Colon (tissue), 2 donors: ENCODE measurements around the gene OPRM1.
"Not testable (repeated sequence)": the region's sequence is repeated elsewhere in the genome, so short reads cannot be mapped to it uniquely, and the experiment has no call there.

Experiments used
- FAIRE-seq: peaks from 2 replicates; lab custom pipeline; 2012; peaks lifted over from hg19 to GRCh38; lab: Jason Lieb, UNC
- donor health status: control.
- donor health status: control.

Gene OPRM1

GRCh38 chr6:154206996-154207395 lies 168.0 kb downstream of the OPRM1 start:
- no peak for FAIRE-seq

GRCh38 chr6:154209555-154209954 lies 170.5 kb downstream of the OPRM1 start:
- FAIRE-seq: no peak

GRCh38 chr6:154210678-154211077 lies 171.6 kb downstream of the OPRM1 start:
- no peak for FAIRE-seq

GRCh38 chr6:154213782-154214181 lies 174.7 kb downstream of the OPRM1 start:
- FAIRE-seq: no peak

GRCh38 chr6:154218301-154218700 lies 179.3 kb downstream of the OPRM1 start:
- no peak for FAIRE-seq

- no peak for FAIRE-seq
These were observed 179.7 kb downstream of the OPRM1 start for GRCh38 chr6:154218787-154219186.

- no peak for FAIRE-seq
These were observed 180.2 kb downstream of the OPRM1 start for GRCh38 chr6:154219250-154219649.

GRCh38 chr6:154222716-154223115 lies 183.7 kb downstream of the OPRM1 start:
- no peak for FAIRE-seq

GRCh38 chr6:154223296-154223695 lies 184.3 kb downstream of the OPRM1 start:
- FAIRE-seq: no peak

GRCh38 chr6:154226461-154226860 lies 187.4 kb downstream of the OPRM1 start:
- no peak for FAIRE-seq

- FAIRE-seq: no peak
These were observed 189.0 kb downstream of the OPRM1 start for GRCh38 chr6:154227862-154228520.

- FAIRE-seq: no peak
These were observed 189.5 kb downstream of the OPRM1 start for GRCh38 chr6:154228521-154228905.

- FAIRE-seq: no peak
These were observed 190.7 kb downstream of the OPRM1 start for GRCh38 chr6:154229786-154230185.

GRCh38 chr6:154230393-154230792 lies 191.4 kb downstream of the OPRM1 start:
- FAIRE-seq: no peak

- no peak for FAIRE-seq
These were observed 192.0 kb downstream of the OPRM1 start for GRCh38 chr6:154230910-154231595.

GRCh38 chr6:154232013-154232910 lies 193.2 kb downstream of the OPRM1 start:
- no peak for FAIRE-seq

GRCh38 chr6:154233383-154233782 lies 194.3 kb downstream of the OPRM1 start:
- FAIRE-seq: no peak

GRCh38 chr6:154234019-154234772 lies 195.2 kb downstream of the OPRM1 start:
- no peak for FAIRE-seq

- no peak for FAIRE-seq
These were observed 197.7 kb downstream of the OPRM1 start for GRCh38 chr6:154236646-154237301.

- FAIRE-seq: no peak
These were observed 199.8 kb downstream of the OPRM1 start for GRCh38 chr6:154238831-154239230.

- no peak for FAIRE-seq
These were observed 200.4 kb downstream of the OPRM1 start for GRCh38 chr6:154239392-154239791.

GRCh38 chr6:154241061-154241460 lies 202.0 kb downstream of the OPRM1 start:
- FAIRE-seq: not testable (repeated sequence)
